ENCODE results near the gene KCNIP1. TPM values are rescaled to one million over a fixed set of nuclear protein-coding genes. Genes with fewer than 3 reads are reported as not detected.

The KCNIP1 gene
- total and polyA plus RNA-seq, 9 of the 15 experiments (the other 6 are each of a cell fraction or from before 2014, with no cell fraction given) = not detected

- Histone ChIP-seq H3K79me2 (ENCODE audit: control insufficient read depth, insufficient read depth, low read length) (no peaks in the 10 kb centered on the region), H3K4me3 (no peak overlapping the region), H2AFZ (ENCODE audit: low read depth, low read length) (no peak overlapping the region), H3K4me1 (replicated peaks in 1 of 2; ENCODE audit: control insufficient read depth in 2 of 2, insufficient read depth in 2 of 2, low read length in 2 of 2) (no peaks in the 10 kb centered on the region), H3K9me1 (ENCODE audit: control insufficient read depth, insufficient read depth, low read length) (no peaks in the 10 kb centered on the region), H3K9me3 (replicated peaks; ENCODE audit: control insufficient read depth, insufficient read depth, low read depth, low read length) (no peaks in the 10 kb centered on the region), H3K4me2 (ENCODE audit: insufficient read depth, low read length) (no peak overlapping the region), H3K27ac (ENCODE audit: extremely low read depth, low read depth, low read length) (no peak overlapping the region), H3K27me3 (ENCODE audit: control insufficient read depth in 2 of 2, insufficient read depth in 2 of 2, low read length in 2 of 2) (peaks cover 0 to 40% of the 10 kb centered on the region in 2 experiments; a peak in 2 of 5 replicates), H3K36me3 (ENCODE audit: control insufficient read depth, insufficient read depth, low read length) (no peaks in the 10 kb centered on the region), H3K9ac (ENCODE audit: insufficient read depth in 1 of 2, low read depth in 2 of 2, low read length in 2 of 2) (no peak overlapping the region), H4K20me1 (replicated peaks; ENCODE audit: control insufficient read depth, insufficient read depth, low read length) (no peaks in the 10 kb centered on the region; the same call in none of the 2 replicates)
- no TSS peak for BruUV-seq (replicated peaks)
- no peak for FAIRE-seq
- POLR2A ChIA-PET = no interaction called here
- ATAC-seq = no peak
- CTCF ChIA-PET (ENCODE audit: low intra/inter-chr PET ratio) = interaction anchor here (0.7 kb wide), 1 partner anchor 31 kb away, joined by 3 read pairs; no protein-coding TSS in a partner anchor
- TF ChIP-seq HLTF (IDR thresholded peaks at IDR 0.05) = no peak
- TF ChIP-seq ZNF217 (CRISPR knock-in tag; IDR thresholded peaks at IDR 0.05) = no peak
- TF ChIP-seq ZNF239 (CRISPR knock-in tag; IDR thresholded peaks at IDR 0.05) = no peak
- no peak for TF ChIP-seq ZHX1 (conservative IDR thresholded peaks at IDR 0.05; ENCODE audit: low read length)
- no peak for TF ChIP-seq ARNT (IDR thresholded peaks at IDR 0.05)
- TF ChIP-seq ETV1 (tag; conservative IDR thresholded peaks at IDR 0.05; ENCODE audit: low read depth) = no peak
- no peak for TF ChIP-seq E4F1 (CRISPR knock-in tag; IDR thresholded peaks at IDR 0.05; ENCODE audit: borderline replicate concordance)
- no peak for DNase-seq (ENCODE audit: extremely low read depth in 1 of 4, low spot score in 3 of 4)
- intact Hi-C loops (cut with micrococcal nuclease) = no loop called here
- in situ Hi-C loops (cut with MboI) = no loop called here
- WGBS (ENCODE audit: insufficient coverage, low coverage, missing lambda C conversion rate) = 1% methylated on average over 11 of the region's 11 CpGs
Measured at GRCh38 chr5:170601619-170602018, 97.8 kb downstream of the KCNIP1 start.
